ENCODE measurements around the gene RALGAPB.

RALGAPB gene

DNA sequence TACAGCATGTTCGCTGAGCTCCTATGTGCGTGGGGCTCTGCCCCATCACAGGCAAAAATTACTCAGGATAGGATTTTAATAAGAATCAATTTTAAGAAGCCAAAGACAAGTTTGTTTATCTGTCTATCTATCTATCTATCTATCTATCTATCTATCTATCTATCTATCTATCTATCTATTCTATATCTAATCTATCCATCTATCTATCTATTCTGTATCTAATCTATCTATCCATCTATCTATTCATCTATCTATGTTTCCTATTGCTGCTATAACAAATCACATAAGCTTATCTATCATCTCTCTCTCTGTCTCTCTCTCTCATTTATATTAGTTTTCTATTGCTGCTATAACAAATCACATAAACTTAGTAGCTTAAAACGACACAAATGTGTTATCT lies 130.6 kb downstream of the RALGAPB start:
- in situ Hi-C loops (cut with MboI; ENCODE audit: low sequenced_read_pairs), result no loop called here

DNA sequence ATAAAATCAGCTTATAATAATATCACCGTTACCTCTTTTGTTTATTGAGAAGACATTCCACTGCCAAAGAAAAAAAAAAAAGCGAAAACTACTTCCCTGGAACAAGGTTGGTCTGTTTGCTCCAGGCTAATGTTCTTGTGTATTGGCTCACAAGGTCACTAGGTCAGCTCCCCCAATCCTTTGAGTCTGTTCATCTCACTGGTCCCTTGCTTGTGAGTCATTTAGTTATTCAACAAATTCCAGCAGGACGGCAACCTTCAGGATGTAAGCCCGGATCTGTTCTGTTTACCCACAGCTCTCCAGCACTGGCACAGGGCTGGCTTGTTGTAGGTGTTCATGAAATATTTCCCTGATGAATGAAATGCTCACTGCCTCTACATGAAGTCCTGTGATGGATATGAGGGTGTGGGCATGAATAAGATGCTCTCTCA lies 132.2 kb downstream of the RALGAPB start:
- in situ Hi-C loops (cut with MboI; ENCODE audit: low sequenced_read_pairs), result no loop called here

DNA sequence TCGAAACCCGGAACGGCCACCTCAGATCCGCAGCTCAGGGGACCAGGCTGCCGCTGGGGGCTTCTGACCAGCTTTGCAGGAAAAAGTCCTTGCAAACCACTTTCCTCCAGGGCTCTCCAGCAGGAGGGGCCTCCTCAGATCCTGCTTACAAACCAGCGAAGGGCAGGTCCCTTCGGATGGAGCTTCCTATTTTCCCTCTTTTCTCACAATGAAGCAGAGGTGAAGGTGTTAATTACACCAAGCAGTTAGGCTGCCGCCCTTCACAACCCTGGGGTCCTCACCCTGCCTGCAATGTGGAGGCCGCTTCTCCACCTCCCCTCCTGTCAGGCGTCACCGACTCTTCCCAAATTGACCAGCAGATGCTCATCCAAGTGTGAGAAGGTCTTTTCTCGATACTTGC lies 134.7 kb downstream of the RALGAPB start:
- in situ Hi-C loops (cut with MboI; ENCODE audit: low sequenced_read_pairs), result no loop called here

DNA sequence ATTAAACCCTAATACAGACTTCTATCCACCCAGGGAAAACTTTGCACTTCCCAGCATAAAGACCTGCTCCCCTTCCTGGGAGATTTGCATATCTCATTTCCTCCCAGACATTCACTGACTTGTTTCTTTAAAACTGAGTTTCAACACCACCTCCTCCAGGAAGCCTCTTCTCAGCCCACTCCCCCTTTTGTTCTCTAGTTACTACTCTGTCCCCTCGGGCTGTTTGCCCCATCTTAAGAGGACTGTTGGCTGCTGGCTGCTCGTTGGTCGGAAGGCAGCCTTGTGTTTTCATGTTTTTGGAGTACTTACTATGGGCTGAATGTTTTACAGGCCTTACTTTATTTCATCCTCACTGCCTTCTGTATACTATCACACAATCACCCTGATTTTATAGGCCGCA lies 135.5 kb downstream of the RALGAPB start:
- in situ Hi-C loops (cut with MboI; ENCODE audit: low sequenced_read_pairs), result no loop called here

DNA sequence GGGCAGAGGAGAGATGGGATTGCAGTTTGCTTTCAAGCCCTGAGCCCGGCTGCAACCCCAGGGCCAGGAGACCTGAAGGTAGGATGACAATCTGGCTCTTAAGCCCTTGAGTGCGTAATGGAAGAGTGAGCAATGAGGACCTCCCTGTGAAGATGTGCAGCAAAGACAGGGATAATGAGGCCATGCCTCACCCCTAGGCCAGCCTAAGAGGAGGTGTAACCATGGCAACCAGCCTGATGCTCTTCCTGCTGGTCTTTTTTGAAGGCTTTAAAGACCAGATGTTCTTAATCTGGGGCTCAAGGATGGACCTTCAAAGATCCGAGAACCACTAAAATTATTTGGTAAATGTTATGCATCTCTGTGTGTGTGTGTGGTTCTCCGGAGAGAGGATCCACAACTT lies 137.2 kb downstream of the RALGAPB start:
- in situ Hi-C loops (cut with MboI; ENCODE audit: low sequenced_read_pairs), result no loop called here

DNA sequence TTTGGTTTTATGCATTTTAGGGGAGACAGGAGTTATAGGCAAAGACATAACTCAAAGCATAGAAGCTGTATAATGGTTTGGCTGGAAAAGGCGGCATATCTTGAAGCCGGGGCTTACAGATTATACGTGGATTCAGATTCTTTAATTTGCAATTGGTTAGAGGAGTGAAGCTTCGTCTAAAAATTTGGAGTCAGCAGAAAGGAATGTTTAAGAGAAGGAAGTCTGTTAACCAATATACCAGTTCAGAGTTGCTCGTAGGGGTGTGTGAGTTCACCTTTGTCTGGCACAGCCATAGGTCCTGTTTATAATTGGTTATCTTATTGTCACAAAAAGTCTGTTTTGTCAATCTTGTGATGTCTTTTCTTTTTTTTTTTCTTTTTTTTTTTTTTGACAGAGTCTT lies 137.9 kb downstream of the RALGAPB start:
- in situ Hi-C loops (cut with MboI; ENCODE audit: low sequenced_read_pairs), result no loop called here

DNA sequence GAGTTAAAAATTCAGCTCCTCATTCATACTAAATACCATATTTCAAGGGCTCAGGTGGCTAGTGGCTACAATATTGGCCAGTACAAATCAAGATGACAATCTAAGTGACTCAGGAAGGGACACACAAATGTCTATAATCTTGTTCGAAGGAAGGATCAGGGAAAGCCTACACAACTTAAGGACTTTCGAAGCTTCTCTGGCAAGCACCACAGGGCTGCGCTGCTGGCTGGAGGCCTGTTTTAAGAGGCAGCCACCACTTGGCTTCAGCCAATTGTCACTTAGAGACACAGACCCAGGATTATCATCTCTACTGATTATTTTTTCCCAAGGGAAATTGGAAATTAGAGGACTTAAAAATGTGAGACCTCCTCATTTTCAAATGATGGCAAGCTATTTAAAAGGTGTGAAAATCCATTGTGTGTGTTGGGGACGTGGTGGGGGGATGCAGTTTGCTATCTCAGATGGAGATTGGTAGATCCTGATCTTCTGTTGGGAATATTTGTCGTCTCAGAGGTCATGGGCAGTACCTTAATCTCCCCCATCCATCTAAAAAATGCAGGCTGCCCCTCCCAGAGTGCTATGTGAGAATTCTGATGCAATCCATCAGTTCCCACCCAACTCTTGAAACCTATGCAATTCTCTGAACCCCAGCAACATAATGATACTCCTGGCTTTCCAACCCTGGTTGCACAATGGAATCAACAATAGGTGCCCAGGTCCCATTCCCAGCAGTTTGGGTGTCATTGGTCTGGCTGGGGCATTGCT lies 140.3 kb downstream of the RALGAPB start:
- in situ Hi-C loops (cut with MboI; ENCODE audit: low sequenced_read_pairs), result no loop called here

DNA sequence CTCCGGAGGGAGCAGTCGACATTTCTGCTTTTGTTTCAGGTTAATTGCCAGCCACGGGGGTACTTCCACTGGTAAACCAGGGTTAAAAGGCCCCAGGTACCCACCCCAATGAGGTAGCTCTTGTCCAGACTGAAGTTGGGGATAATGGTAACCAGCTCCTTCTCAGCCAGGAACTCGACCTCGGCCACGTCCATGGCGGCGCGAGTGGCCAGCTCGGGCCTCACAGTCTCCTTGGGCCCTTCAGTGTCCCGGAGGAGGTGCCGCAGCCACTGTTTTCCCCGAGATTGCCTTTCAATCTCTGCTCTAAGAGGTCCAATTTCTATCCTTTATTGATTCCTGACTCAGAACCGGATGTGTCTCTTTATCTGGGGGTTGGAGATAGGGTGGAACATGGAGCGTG lies 142.6 kb downstream of the RALGAPB start:
- in situ Hi-C loops (cut with MboI; ENCODE audit: low sequenced_read_pairs), result no loop called here

DNA sequence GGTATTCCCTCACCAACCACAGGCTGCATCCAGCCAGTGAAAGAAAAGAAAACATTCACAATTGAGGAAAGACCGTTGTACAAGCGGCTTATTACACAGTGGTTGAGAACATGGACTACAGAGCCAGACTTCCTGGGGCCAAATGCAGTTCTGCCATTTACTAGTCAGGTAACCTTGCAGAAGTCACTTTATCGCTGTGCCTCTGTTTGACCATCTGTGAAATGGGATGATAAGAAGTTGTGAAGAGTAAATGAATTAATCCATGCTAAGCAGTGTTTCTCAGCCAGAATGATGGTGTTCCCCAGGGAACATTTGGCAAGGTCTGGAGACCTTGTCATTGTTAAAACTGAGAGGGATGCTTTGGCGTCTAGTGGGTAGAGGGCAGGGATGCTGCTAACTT lies 143.8 kb downstream of the RALGAPB start:
- in situ Hi-C loops (cut with MboI; ENCODE audit: low sequenced_read_pairs), result no loop called here

DNA sequence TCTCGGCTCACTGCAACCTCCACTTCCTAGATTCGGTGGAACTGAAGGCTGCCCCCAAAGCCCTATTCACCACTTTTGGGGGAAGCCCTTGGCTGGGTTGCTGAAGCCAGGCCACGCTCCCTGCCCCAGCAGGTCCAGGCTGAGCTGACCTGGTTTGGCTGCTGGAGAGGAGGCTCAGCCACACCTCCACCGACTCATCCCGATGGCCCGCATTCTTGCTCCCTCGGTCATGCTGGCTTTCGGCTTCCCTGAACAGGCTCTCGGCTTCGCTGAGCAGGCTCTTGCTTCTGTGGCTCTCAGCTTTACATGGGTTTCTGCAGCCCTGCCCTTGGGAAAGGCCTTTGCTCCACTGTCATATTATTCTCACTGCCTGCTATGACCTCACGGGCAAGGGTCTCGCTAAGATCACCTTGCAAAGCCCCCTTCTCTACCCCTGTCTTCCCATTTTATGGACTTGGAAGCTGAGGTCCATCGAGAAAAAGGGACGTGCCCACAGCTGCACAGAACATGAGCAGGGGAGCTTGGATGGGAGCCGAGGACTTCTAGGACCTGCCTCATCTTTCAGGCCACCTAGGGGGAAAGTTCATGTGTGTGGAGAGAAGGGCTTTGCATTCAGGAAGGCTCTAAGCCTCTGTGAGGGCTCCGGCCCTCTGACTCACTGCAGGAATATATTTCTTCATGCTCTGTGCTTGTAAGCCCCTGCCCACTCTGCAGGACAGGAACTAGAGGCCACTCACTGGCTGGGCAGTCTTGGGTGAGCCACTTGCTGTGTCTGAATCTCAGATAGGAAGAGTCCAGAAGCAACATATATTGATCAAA lies 144.6 kb downstream of the RALGAPB start:
- in situ Hi-C loops (cut with MboI; ENCODE audit: low sequenced_read_pairs), result no loop called here

DNA sequence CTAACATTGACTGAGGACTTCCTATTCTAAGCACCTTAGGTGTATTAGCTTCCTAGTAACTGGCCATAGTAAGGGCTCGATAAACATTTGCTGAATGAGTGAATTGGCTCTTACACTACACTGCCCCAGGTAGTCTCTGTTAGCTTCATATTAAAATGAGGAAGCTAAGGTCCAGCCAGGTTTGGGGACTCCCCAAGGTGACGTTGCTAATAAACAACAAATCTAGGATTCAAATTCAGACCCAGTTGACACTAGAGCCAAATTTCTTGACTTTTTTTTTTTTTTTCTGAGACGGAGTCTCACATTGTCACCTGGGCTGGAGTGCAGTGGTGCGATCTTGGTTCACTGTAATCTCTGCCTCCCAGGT lies 145.2 kb downstream of the RALGAPB start:
- in situ Hi-C loops (cut with MboI; ENCODE audit: low sequenced_read_pairs), result no loop called here

DNA sequence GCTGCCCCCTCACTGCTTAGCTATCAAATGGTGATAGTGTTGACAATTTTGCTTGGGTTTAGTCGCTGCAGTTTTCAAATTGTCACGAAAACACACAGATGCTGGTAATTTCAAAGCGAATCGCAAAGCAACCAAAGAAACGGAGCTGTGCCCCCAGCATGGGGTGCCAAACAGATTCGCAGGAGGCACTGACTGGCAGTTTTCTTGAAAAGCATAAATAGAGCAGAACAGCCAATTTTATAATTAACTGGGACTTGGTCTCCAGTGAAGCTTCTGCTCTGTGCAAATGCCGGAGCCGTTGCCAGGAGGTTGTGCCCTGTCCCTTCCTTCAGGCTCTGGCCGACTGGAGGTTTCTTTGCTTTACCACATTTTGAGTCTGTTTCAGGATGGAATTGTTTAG lies 147.8 kb downstream of the RALGAPB start:
- in situ Hi-C loops (cut with MboI; ENCODE audit: low sequenced_read_pairs), result no loop called here

DNA sequence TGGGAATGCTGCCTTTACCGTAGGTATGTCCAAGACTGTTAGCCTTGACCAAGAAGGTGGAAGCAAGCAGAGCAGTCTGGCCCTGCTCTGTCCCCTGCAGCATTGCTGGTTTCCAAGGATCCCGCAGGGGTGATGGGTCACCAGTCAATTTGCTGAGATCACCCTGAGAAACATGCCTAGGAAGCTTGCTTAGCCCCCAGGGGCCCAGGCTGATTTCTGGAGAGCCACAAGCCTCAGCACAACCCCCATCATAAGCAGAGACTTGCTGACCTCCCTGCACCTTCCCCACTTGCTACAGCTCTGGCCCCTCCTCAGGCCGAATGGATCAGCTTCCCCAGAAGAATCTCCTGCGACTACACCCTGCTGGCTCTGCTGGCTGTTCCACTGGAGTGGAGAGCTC lies 150.4 kb downstream of the RALGAPB start:
- in situ Hi-C loops (cut with MboI; ENCODE audit: low sequenced_read_pairs), result no loop called here

DNA sequence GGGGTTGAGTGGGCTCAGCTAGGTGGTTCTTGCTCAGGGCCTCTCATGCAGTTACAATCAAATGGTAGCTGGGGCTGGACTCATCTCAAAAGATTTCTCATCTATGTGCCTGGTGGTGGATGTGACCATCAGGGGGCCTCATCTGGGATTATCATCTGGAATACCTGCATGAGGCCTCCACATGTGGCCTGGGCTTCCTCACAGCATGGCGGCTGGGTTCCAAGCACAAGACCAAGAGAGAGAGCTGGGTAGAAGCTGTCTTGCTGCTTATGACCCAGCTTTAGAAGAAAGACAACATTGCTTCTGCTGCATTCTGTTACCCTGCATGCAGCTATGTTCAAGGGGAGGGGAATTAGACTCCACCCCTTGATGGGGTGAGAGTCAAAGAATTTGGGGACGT lies 151.4 kb downstream of the RALGAPB start:
- in situ Hi-C loops (cut with MboI; ENCODE audit: low sequenced_read_pairs), result no loop called here

DNA sequence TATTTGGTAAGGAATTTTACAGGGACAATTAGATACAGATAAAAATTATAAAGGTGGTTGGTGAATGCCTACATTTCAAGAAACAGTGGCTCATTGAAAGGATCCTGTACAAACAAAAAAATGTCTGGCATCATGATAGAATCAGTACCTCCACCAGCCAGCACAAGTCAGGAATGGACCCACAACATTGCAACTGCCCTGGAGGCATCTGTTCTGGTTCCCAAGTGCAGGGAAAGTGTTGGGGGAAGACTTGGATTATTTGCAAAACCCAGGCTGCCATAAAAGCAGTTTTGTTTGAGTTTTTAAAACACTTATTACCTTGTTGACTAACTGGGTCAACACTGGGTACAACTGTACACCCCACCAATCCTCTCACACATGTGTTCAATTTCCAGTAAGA lies 153.3 kb downstream of the RALGAPB start:
- in situ Hi-C loops (cut with MboI; ENCODE audit: low sequenced_read_pairs), result no loop called here

DNA sequence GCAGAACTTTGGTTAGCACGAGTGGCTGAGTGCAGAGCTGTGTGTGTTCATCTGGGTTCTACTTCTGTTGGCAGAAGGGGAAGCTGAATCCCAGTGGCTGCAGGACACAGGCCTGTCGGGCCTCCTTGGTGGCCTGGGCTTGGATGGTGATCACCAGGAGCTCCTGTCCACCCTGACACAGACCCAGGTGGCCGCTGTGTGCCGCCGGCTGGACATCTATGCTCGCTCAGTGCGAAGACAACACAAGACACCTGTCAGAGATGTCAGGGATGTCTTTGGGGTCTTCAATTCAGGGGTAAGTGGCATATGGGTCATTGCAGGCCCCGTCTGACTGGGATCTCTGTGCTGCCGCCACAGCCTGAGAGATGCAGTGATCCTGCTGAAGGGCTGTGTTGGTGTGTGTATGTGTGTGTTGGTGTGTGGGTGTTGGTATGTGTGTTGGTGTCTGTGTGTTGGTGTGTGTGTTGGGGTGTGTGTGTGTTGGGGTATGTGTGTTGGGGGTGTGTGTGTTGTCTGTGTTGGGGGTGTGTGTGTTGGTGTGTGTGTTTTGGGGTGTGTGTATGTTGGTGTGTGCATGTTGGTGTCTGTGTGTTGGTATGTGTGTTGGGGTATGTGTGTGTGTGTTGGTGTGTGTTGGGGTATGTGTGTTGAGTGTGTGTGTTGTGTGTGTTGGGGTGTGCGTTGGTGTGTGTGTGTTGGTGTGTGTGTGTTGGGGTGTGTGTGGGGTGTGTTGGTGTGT lies 154.4 kb downstream of the RALGAPB start:
- in situ Hi-C loops (cut with MboI; ENCODE audit: low sequenced_read_pairs), result no loop called here
